ENCODE data around the gene OR6C65. TPM values are rescaled to one million over a fixed set of nuclear protein-coding genes. Genes with fewer than 3 reads are reported as not detected.
"Not testable (repeated sequence)": the region's sequence is repeated elsewhere in the genome, so short reads cannot be mapped to it uniquely, and the experiment has no call there.

The OR6C65 gene
- not detected in 2 replicates for total RNA-seq

GRCh38 chr12:55400229-55400628 lies at the start of gene OR6C65:
Gene OR6C65, plus strand, starts transcription at chr12:55400529. Its CDS starts 0 bp downstream, at chr12:55400529.
- intact Hi-C loops (cut with micrococcal nuclease), result no loop called here
- Mint-ChIP-seq H3K4me3 (ENCODE audit: low read depth) (no peak within 1 kb of the TSS), H3K27me3 (ENCODE audit: low read depth) (peaks cover 7% of the 10 kb centered on the region)

GRCh38 chr12:55355338-55355737 lies 45.0 kb upstream of the OR6C65 start:
- intact Hi-C loops (cut with micrococcal nuclease); H3K27me3 Mint-ChIP-seq (ENCODE audit: low read depth); H3K4me1 Mint-ChIP-seq (ENCODE audit: low read depth); H3K27ac Mint-ChIP-seq; H3K9me3 Mint-ChIP-seq; DNase-seq (ENCODE audit: low spot score); H3K36me3 Mint-ChIP-seq (ENCODE audit: low read depth); H3K4me3 Mint-ChIP-seq (ENCODE audit: low read depth): not testable (repeated sequence)

More at GRCh38 chr12:55400229-55400628, at the start of gene OR6C65:
- H3K9me3 Mint-ChIP-seq, result no peaks in the 10 kb centered on the region
- no peaks in the 10 kb centered on the region for H3K4me1 Mint-ChIP-seq (ENCODE audit: low read depth)
- no peaks in the 10 kb centered on the region for H3K36me3 Mint-ChIP-seq (ENCODE audit: low read depth)
- no peak for DNase-seq (ENCODE audit: low spot score)
- no peak within 1 kb of the TSS for H3K27ac Mint-ChIP-seq

- Mint-ChIP-seq H3K4me3 (ENCODE audit: low read depth) (no peak within 1 kb of the TSS), H3K27me3 (ENCODE audit: low read depth) (no peaks in the 10 kb centered on the region), H3K4me1 (ENCODE audit: low read depth) (no peaks in the 10 kb centered on the region), H3K9me3 (no peaks in the 10 kb centered on the region), H3K36me3 (ENCODE audit: low read depth) (no peaks in the 10 kb centered on the region), H3K27ac (no peak within 1 kb of the TSS)
- intact Hi-C loops (cut with micrococcal nuclease), result no loop called here
- DNase-seq (ENCODE audit: low spot score), result no peak
Observed at GRCh38 chr12:55362675-55363074, 37.7 kb upstream of the OR6C65 start, which contains the start of gene OR6C75. Gene OR6C75, plus strand, starts transcription at chr12:55362975. Its CDS starts 2,136 bp downstream, at chr12:55365111.

- Mint-ChIP-seq H3K27me3 (ENCODE audit: low read depth) (no peaks in the 10 kb centered on the region), H3K27ac (no peak overlapping the region), H3K36me3 (ENCODE audit: low read depth) (no peaks in the 10 kb centered on the region), H3K4me1 (ENCODE audit: low read depth) (no peaks in the 10 kb centered on the region), H3K4me3 (ENCODE audit: low read depth) (no peak overlapping the region), H3K9me3 (no peaks in the 10 kb centered on the region)
- no peak for DNase-seq (ENCODE audit: low spot score)
- intact Hi-C loops (cut with micrococcal nuclease), result no loop called here
Observed at GRCh38 chr12:55365086-55365485, 35.2 kb upstream of the OR6C65 start.

- no peak for DNase-seq (ENCODE audit: low spot score)
- Mint-ChIP-seq H3K27me3 (ENCODE audit: low read depth) (no peaks in the 10 kb centered on the region), H3K4me3 (ENCODE audit: low read depth) (no peak overlapping the region), H3K9me3 (no peaks in the 10 kb centered on the region), H3K27ac (no peak overlapping the region), H3K4me1 (ENCODE audit: low read depth) (no peaks in the 10 kb centered on the region), H3K36me3 (ENCODE audit: low read depth) (no peaks in the 10 kb centered on the region)
- intact Hi-C loops (cut with micrococcal nuclease), result no loop called here
Observed at GRCh38 chr12:55372521-55372920, 27.8 kb upstream of the OR6C65 start.

GRCh38 chr12:55385891-55386290 lies 14.4 kb upstream of the OR6C65 start:
- Mint-ChIP-seq H3K27me3 (ENCODE audit: low read depth) (no peaks in the 10 kb centered on the region), H3K4me1 (ENCODE audit: low read depth) (no peaks in the 10 kb centered on the region), H3K9me3 (no peaks in the 10 kb centered on the region), H3K36me3 (ENCODE audit: low read depth) (no peaks in the 10 kb centered on the region), H3K4me3 (ENCODE audit: low read depth) (no peak overlapping the region), H3K27ac (no peak overlapping the region)
- DNase-seq (ENCODE audit: low spot score), result no peak
- intact Hi-C loops (cut with micrococcal nuclease), result no loop called here

- no peak overlapping the region for H3K4me3 Mint-ChIP-seq (ENCODE audit: low read depth)
- no peaks in the 10 kb centered on the region for H3K9me3 Mint-ChIP-seq
- H3K4me1 Mint-ChIP-seq (ENCODE audit: low read depth), result no peaks in the 10 kb centered on the region
- H3K27me3 Mint-ChIP-seq (ENCODE audit: low read depth), result no peaks in the 10 kb centered on the region
- no peaks in the 10 kb centered on the region for H3K36me3 Mint-ChIP-seq (ENCODE audit: low read depth)
- H3K27ac Mint-ChIP-seq, result no peak overlapping the region
- intact Hi-C loops (cut with micrococcal nuclease), result no loop called here
- no peak for DNase-seq (ENCODE audit: low spot score)
Observed at GRCh38 chr12:55392032-55392795, 8.1 kb upstream of the OR6C65 start.

GRCh38 chr12:55396326-55396725 lies 4.0 kb upstream of the OR6C65 start:
- Mint-ChIP-seq H3K9me3 (no peaks in the 10 kb centered on the region), H3K4me1 (ENCODE audit: low read depth) (no peaks in the 10 kb centered on the region), H3K27ac (no peak overlapping the region), H3K27me3 (ENCODE audit: low read depth) (peaks cover 1% of the 10 kb centered on the region), H3K36me3 (ENCODE audit: low read depth) (no peaks in the 10 kb centered on the region), H3K4me3 (ENCODE audit: low read depth) (no peak overlapping the region)
- intact Hi-C loops (cut with micrococcal nuclease), result no loop called here
- DNase-seq (ENCODE audit: low spot score), result no peak

GRCh38 chr12:55407866-55408265 lies 7.5 kb downstream of the OR6C65 start:
- Mint-ChIP-seq H3K4me1 (ENCODE audit: low read depth) (no peaks in the 10 kb centered on the region), H3K36me3 (ENCODE audit: low read depth) (no peaks in the 10 kb centered on the region), H3K4me3 (ENCODE audit: low read depth) (no peak overlapping the region), H3K27ac (no peak overlapping the region), H3K27me3 (ENCODE audit: low read depth) (peaks cover 9% of the 10 kb centered on the region), H3K9me3 (no peaks in the 10 kb centered on the region)
- DNase-seq (ENCODE audit: low spot score), result no peak
- intact Hi-C loops (cut with micrococcal nuclease), result no loop called here

- H3K4me1 Mint-ChIP-seq (ENCODE audit: low read depth); H3K9me3 Mint-ChIP-seq; H3K27me3 Mint-ChIP-seq (ENCODE audit: low read depth); DNase-seq (ENCODE audit: low spot score); H3K27ac Mint-ChIP-seq; H3K4me3 Mint-ChIP-seq (ENCODE audit: low read depth); intact Hi-C loops (cut with micrococcal nuclease); H3K36me3 Mint-ChIP-seq (ENCODE audit: low read depth): not testable (repeated sequence)
Observed at GRCh38 chr12:55409133-55409532, 8.8 kb downstream of the OR6C65 start.

- H3K27ac Mint-ChIP-seq; intact Hi-C loops (cut with micrococcal nuclease); H3K4me3 Mint-ChIP-seq (ENCODE audit: low read depth); DNase-seq (ENCODE audit: low spot score); H3K4me1 Mint-ChIP-seq (ENCODE audit: low read depth); H3K36me3 Mint-ChIP-seq (ENCODE audit: low read depth); H3K9me3 Mint-ChIP-seq: not testable (repeated sequence)
- H3K27me3 Mint-ChIP-seq (ENCODE audit: low read depth), result peaks cover 26% of the 10 kb centered on the region
Observed at GRCh38 chr12:55412138-55412537, 11.8 kb downstream of the OR6C65 start.

GRCh38 chr12:55413498-55414388 lies 13.4 kb downstream of the OR6C65 start:
- DNase-seq (ENCODE audit: low spot score); H3K9me3 Mint-ChIP-seq; H3K27ac Mint-ChIP-seq; H3K4me1 Mint-ChIP-seq (ENCODE audit: low read depth); H3K4me3 Mint-ChIP-seq (ENCODE audit: low read depth); H3K36me3 Mint-ChIP-seq (ENCODE audit: low read depth); intact Hi-C loops (cut with micrococcal nuclease): not testable (repeated sequence)
- peaks cover 28% of the 10 kb centered on the region for H3K27me3 Mint-ChIP-seq (ENCODE audit: low read depth)

GRCh38 chr12:55414396-55414823 lies 14.1 kb downstream of the OR6C65 start:
- H3K27me3 Mint-ChIP-seq (ENCODE audit: low read depth), result peaks cover 31% of the 10 kb centered on the region
- not testable (repeated sequence) for DNase-seq (ENCODE audit: low spot score)

More at GRCh38 chr12:55414396-55414823, 14.1 kb downstream of the OR6C65 start:
- intact Hi-C loops (cut with micrococcal nuclease); H3K4me1 Mint-ChIP-seq (ENCODE audit: low read depth); H3K4me3 Mint-ChIP-seq (ENCODE audit: low read depth); H3K27ac Mint-ChIP-seq; H3K9me3 Mint-ChIP-seq; H3K36me3 Mint-ChIP-seq (ENCODE audit: low read depth): not testable (repeated sequence)
